Measurements from ENCODE around the gene FAM9B.

FAM9B gene

DNA sequence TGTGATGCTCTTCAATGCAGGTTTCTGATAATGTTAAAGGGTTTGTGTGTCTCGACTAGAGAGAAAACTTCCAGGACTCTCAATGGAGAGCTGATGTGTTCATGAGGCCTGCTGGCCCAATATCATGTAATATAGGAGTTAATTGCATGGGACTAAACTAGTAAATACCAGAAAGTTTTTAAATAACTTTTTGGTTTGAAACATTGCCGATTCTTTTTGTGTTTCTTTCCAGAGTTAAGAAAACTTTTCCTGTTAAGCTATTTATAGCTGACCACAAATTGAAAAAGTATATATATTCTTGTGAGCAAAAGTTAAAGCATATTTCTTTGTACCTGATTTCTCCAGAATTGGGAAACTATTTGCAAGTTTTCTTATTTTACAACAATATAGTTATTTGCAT is 49.7 kb downstream of the FAM9B start:
- Histone ChIP-seq H3K27me3 (ENCODE audit: control insufficient read depth in 1 of 2, insufficient read depth in 2 of 2, low read length in 2 of 2) (no peaks in the 10 kb centered on the region), H3K4me1 (ENCODE audit: control insufficient read depth in 1 of 2, insufficient read depth in 2 of 2, low read length in 2 of 2) (no peaks in the 10 kb centered on the region)

DNA sequence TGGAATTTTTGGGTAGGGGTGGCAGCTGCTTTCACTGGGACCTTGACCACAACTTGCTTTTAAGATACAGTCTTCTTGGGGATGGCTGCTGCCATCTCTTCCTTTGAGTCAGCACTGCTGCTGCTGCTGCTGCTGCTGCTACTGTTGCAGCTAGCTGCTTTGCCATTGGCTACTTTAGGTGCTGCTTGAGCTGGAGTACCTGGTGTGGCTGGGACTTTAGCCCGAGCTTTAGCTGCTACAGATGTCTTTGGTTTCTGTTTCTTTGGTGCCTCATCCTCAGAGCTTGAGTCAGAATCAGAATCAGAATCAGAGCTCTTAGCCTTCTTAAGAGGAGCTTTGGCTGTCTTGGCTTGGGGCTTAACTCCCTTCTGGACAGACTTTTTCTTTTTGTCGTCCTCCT is 52.2 kb downstream of the FAM9B start:
- no peaks in the 10 kb centered on the region for H3K9me3 ChIP-seq (ENCODE audit: control insufficient read depth in 1 of 2, low read length in 2 of 2)
- no peak overlapping the region for H3K27ac ChIP-seq (ENCODE audit: low read depth, low read length)
- H3K9ac ChIP-seq (ENCODE audit: low read depth in 1 of 2, low read length in 2 of 2), result no peak overlapping the region
- no peaks in the 10 kb centered on the region for H3K4me1 ChIP-seq (ENCODE audit: control insufficient read depth in 1 of 2, insufficient read depth in 2 of 2, low read length in 2 of 2)
- H3K4me3 ChIP-seq (ENCODE audit: low read depth in 1 of 2, low read length in 2 of 2), result no peak overlapping the region
- no peaks in the 10 kb centered on the region for H3K36me3 ChIP-seq (ENCODE audit: control insufficient read depth in 1 of 2, insufficient read depth in 2 of 2, low read length in 2 of 2)
- no peaks in the 10 kb centered on the region for H3K27me3 ChIP-seq (ENCODE audit: control insufficient read depth in 1 of 2, insufficient read depth in 2 of 2, low read length in 2 of 2)

More for the DNA sequence above, 49.7 kb downstream of the FAM9B start:
- H3K27ac ChIP-seq (ENCODE audit: low read depth, low read length), result no peak overlapping the region
- no peaks in the 10 kb centered on the region for H3K36me3 ChIP-seq (ENCODE audit: control insufficient read depth in 1 of 2, insufficient read depth in 2 of 2, low read length in 2 of 2)
- no peak overlapping the region for H3K4me3 ChIP-seq (ENCODE audit: low read depth in 1 of 2, low read length in 2 of 2)
- no peak overlapping the region for H3K9ac ChIP-seq (ENCODE audit: low read depth in 1 of 2, low read length in 2 of 2)
- H3K9me3 ChIP-seq (ENCODE audit: control insufficient read depth in 1 of 2, low read length in 2 of 2), result no peaks in the 10 kb centered on the region

DNA sequence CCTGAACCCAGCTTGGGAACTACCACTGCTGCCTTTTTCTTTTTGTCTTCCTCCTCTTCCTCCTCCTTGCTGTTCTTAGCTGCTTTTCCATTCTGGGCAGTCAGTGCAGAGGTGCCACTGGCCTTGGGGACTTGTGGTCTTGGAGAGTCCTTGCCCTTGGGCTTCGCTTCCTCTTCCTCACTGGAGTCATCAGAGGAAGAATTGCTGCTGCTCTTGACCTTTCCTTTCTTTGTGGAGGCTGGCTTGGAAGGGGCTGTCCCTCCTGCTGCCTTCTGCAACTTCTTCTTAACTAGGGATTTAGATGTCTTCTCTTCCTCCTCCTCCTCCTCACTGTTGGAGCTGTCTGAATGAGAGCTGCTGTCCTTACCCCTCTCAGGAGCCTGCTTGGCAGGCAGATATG is 53.2 kb downstream of the FAM9B start:
- no peaks in the 10 kb centered on the region for H3K9me3 ChIP-seq (ENCODE audit: control insufficient read depth in 1 of 2, low read length in 2 of 2)
- H3K27ac ChIP-seq (ENCODE audit: low read depth, low read length), result no peak overlapping the region
- H3K36me3 ChIP-seq (ENCODE audit: control insufficient read depth in 1 of 2, insufficient read depth in 2 of 2, low read length in 2 of 2), result no peaks in the 10 kb centered on the region
- no peak overlapping the region for H3K4me3 ChIP-seq (ENCODE audit: low read depth in 1 of 2, low read length in 2 of 2)
- no peak overlapping the region for H3K9ac ChIP-seq (ENCODE audit: low read depth in 1 of 2, low read length in 2 of 2)
- H3K4me1 ChIP-seq (ENCODE audit: control insufficient read depth in 1 of 2, insufficient read depth in 2 of 2, low read length in 2 of 2), result no peaks in the 10 kb centered on the region
- no peaks in the 10 kb centered on the region for H3K27me3 ChIP-seq (ENCODE audit: control insufficient read depth in 1 of 2, insufficient read depth in 2 of 2, low read length in 2 of 2)
